Measurements from ENCODE around the gene MT1E. TPM values are rescaled to one million over a fixed set of nuclear protein-coding genes. Genes with fewer than 3 reads are reported as not detected.

The MT1E gene
- polyA plus RNA-seq, 6 donors from 2014 or later = not detected

Other genes with a start within 250 kb of the MT1E start
- 100 to 1,000 TPM in 3 of 6 donors, 10 to 100 TPM in 3; 54.4 to 290 (median 98.6) TPM for gene AMFR, start 200.2 kb upstream of the MT1E start, polyA plus RNA-seq (ENCODE audit: low read depth in 6 of 6)
- 10 to 100 TPM; 61.6 to 83.9 (median 71.4) TPM for gene NUDT21, start 174.4 kb upstream of the MT1E start, polyA plus RNA-seq (ENCODE audit: low read depth in 6 of 6)
- gene OGFOD1, start 174.2 kb upstream of the MT1E start, polyA plus RNA-seq (ENCODE audit: low read depth in 6 of 6) = 10 to 100 TPM; 48.7 to 84.1 (median 69.7) TPM
- 10 to 100 TPM in 5 of 6 donors, 1 to 10 TPM in 1; 9.8 to 28.8 (median 17.7) TPM for gene BBS2, start 105.8 kb upstream of the MT1E start, polyA plus RNA-seq (ENCODE audit: low read depth in 6 of 6)
- gene MT4, start 60.7 kb upstream of the MT1E start, polyA plus RNA-seq (ENCODE audit: low read depth in 6 of 6) = not detected
- not detected for gene MT3, start 36.3 kb upstream of the MT1E start, polyA plus RNA-seq (ENCODE audit: low read depth in 6 of 6)
- gene MT2A, start 17.2 kb upstream of the MT1E start, polyA plus RNA-seq (ENCODE audit: low read depth in 6 of 6) = 10 to 100 TPM in 5 of 6 donors, 1 to 10 TPM in 1; 8.6 to 18.6 (median 11.2) TPM
- not detected for gene MT1M, start 6.9 kb downstream of the MT1E start, polyA plus RNA-seq (ENCODE audit: low read depth in 6 of 6)
- not detected for gene MT1A, start 12.9 kb downstream of the MT1E start, polyA plus RNA-seq (ENCODE audit: low read depth in 6 of 6)
- not detected for gene MT1B, start 26.1 kb downstream of the MT1E start, polyA plus RNA-seq (ENCODE audit: low read depth in 6 of 6)
- gene MT1F, start 32.2 kb downstream of the MT1E start, polyA plus RNA-seq (ENCODE audit: low read depth in 6 of 6) = 10 to 100 TPM in 1 of 6 donors, 1 to 10 TPM in 5; 4.0 to 10.3 (median 4.6) TPM
- not detected for gene MT1G, start 42.3 kb downstream of the MT1E start, polyA plus RNA-seq (ENCODE audit: low read depth in 6 of 6)
- not detected for gene MT1H, start 44.0 kb downstream of the MT1E start, polyA plus RNA-seq (ENCODE audit: low read depth in 6 of 6)
- gene MT1X, start 56.7 kb downstream of the MT1E start, polyA plus RNA-seq (ENCODE audit: low read depth in 6 of 6) = 1 to 10 TPM in 5 of 6 donors, not detected in 1; 2.4 to 8.9 (median 8.0) TPM
- 10 to 100 TPM; 54.7 to 72.7 (median 66.8) TPM for gene NUP93, start 104.3 kb downstream of the MT1E start, polyA plus RNA-seq (ENCODE audit: low read depth in 6 of 6)
- under 1 TPM in 3 of 6 donors, not detected in 3; 0.10 to 0.57 (median 0.26) TPM for gene SLC12A3, start 239.4 kb downstream of the MT1E start, polyA plus RNA-seq (ENCODE audit: low read depth in 6 of 6)